ENCODE measurements around the gene MSH5. TPM values are rescaled to one million over a fixed set of nuclear protein-coding genes. Genes with fewer than 3 reads are reported as not detected.
A peak's percentile ranks its signal among the peaks of the same experiment; 100 is the strongest.

MSH5 gene
- total RNA-seq, 2 experiments from 2014 or later: 104 to 218 TPM

DNA sequence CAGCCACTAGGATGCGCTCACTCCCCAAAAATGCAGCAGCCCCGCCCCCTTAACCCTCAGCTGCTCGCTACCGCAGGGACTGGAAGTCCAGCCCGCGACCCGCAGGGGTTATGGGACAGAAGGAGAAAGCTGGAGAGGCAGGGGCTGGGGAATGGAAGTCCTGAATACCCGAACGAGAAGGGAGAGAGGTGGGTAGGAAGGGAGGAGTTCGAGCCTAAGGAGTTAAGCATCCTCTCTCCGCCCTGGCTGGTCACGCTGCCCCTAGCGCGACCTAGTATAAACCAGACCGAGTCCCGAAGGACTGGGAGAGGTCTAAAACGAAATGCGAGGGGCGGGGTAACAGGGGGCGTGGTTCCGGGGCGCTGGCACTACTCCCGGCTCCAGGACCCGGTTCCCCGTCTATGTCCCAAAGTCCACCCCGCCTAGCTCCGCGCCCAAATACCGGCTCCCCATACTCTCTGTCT, 10.3 kb upstream of the MSH5 start:
- Histone ChIP-seq H3K4me2 (ENCODE audit: low read length) (peak overlapping the region; percentile 83), H3K27ac (ENCODE audit: low read depth, low read length, poor library complexity, severe bottlenecking) (peak overlapping the region; percentile 2), H3K9me2 (ENCODE audit: insufficient read depth, low read length) (no peaks in the 10 kb centered on the region), H3K4me1 (ENCODE audit: insufficient read depth, low read length, poor library complexity, severe bottlenecking) (peaks cover 54% of the 10 kb centered on the region), H2AFZ (ENCODE audit: low read length) (no peak overlapping the region), H3K4me3 (ENCODE audit: low read depth, low read length, poor library complexity, severe bottlenecking) (peak overlapping the region; percentile 66), H3K79me2 (ENCODE audit: insufficient read depth, low read depth, low read length) (peaks cover 10% of the 10 kb centered on the region; the same call in 1 of the 2 replicates), H4K20me1 (ENCODE audit: insufficient read depth, low read length) (0 out of 2 replicates have a peak, but pooled peaks cover 8% of the 10 kb centered on the region), H3K36me3 (ENCODE audit: insufficient read depth, low read length) (peaks cover 67% of the 10 kb centered on the region), H3K9me3 (ENCODE audit: low read length) (no peaks in the 10 kb centered on the region)
- intact Hi-C loops (cut with micrococcal nuclease; ENCODE audit: unreplicated experiment): loop anchor here (1.0 kb wide), 3 partner anchors 9 to 101 kb away; no protein-coding TSS in a partner anchor
- peak; percentile 85 for DNase-seq (ENCODE audit: low spot score)
- POLR2A ChIA-PET: interaction anchor here (1.1 to 2.2 kb wide), 2 partner anchors 10 to 101 kb away, joined by 3 to 19 read pairs; partner anchors contain the start of gene MSH5
- BruUV-seq (replicated peaks): no TSS peak
- CTCF ChIA-PET (ENCODE audit: unreplicated experiment): interaction anchor here (1.8 kb wide), 1 partner anchor 9 kb away, joined by 5 read pairs; no protein-coding TSS in a partner anchor
- TF ChIP-seq, protein P1, sequence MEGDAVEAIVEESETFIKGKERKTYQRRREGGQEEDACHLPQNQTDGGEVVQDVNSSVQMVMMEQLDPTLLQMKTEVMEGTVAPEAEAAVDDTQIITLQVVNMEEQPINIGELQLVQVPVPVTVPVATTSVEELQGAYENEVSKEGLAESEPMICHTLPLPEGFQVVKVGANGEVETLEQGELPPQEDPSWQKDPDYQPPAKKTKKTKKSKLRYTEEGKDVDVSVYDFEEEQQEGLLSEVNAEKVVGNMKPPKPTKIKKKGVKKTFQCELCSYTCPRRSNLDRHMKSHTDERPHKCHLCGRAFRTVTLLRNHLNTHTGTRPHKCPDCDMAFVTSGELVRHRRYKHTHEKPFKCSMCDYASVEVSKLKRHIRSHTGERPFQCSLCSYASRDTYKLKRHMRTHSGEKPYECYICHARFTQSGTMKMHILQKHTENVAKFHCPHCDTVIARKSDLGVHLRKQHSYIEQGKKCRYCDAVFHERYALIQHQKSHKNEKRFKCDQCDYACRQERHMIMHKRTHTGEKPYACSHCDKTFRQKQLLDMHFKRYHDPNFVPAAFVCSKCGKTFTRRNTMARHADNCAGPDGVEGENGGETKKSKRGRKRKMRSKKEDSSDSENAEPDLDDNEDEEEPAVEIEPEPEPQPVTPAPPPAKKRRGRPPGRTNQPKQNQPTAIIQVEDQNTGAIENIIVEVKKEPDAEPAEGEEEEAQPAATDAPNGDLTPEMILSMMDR (conservative IDR thresholded peaks at IDR 0.05; ENCODE audit: low read length): 0 out of 2 replicates have a peak, but pooled peaks have one; percentile 25
- TF ChIP-seq EZH2phosphoT487 (IDR thresholded peaks at IDR 0.05; ENCODE audit: borderline replicate concordance, low read depth, low read length): no peak

DNA sequence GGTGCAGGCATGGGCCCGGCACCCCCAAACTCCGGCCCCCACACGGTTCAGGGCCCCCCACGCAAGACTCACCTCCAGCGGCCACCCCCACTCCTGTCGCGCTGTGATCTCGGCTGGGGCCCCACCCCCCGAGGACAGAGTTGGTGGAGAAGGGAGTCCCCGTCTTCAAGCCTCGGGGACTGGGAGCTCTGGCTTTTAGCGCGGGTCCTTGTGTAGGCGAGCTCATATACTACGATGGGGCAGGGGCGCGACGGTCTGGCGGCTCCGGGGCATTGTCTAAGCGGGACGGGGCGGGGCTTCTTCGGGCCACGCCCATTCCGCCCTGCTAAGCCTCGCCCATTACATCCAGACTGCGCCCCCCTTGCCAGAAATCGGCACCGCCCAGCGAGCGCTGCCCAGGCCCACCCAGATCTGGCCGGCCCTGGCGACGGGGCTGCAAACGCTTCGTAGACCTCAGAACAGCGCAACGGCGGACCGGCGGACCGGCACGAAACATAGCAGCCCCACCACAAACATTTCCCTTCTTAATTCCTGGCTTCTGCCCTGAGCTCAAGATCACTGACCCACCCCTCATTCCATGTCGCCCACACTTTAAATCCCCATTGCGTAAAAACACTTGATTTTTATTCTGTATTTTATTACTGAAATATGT, 9.7 kb upstream of the MSH5 start:
- Histone ChIP-seq H3K27ac (ENCODE audit: low read depth, low read length, poor library complexity, severe bottlenecking) (peak overlapping the region; percentile 2), H3K4me1 (ENCODE audit: insufficient read depth, low read length, poor library complexity, severe bottlenecking) (peaks cover 57% of the 10 kb centered on the region), H3K4me2 (ENCODE audit: low read length) (peak overlapping the region; percentile 83), H4K20me1 (ENCODE audit: insufficient read depth, low read length) (0 out of 2 replicates have a peak, but pooled peaks cover 8% of the 10 kb centered on the region), H3K9me3 (ENCODE audit: low read length) (no peaks in the 10 kb centered on the region), H2AFZ (ENCODE audit: low read length) (no peak overlapping the region), H3K4me3 (ENCODE audit: low read depth, low read length, poor library complexity, severe bottlenecking) (peak overlapping the region; percentile 66), H3K36me3 (ENCODE audit: insufficient read depth, low read length) (peaks cover 67% of the 10 kb centered on the region), H3K9me2 (ENCODE audit: insufficient read depth, low read length) (no peaks in the 10 kb centered on the region), H3K79me2 (ENCODE audit: insufficient read depth, low read depth, low read length) (peaks cover 15% of the 10 kb centered on the region; the same call in 1 of the 2 replicates)
- no TSS peak for BruUV-seq (replicated peaks)
- ChIA-PET POLR2A (interaction anchor here (0.5 to 2.2 kb wide), 4 partner anchors 10 to 168 kb away, joined by 3 to 19 read pairs (median 3); partner anchors contain the start of gene MSH5), CTCF (ENCODE audit: unreplicated experiment) (interaction anchor here (1.8 kb wide), 1 partner anchor 9 kb away, joined by 5 read pairs; no protein-coding TSS in a partner anchor)
- intact Hi-C loops (cut with micrococcal nuclease; ENCODE audit: unreplicated experiment): loop anchor here (1.0 kb wide), 3 partner anchors 8 to 100 kb away; no protein-coding TSS in a partner anchor
- DNase-seq (ENCODE audit: low spot score): peak; percentile 82
- no peak for TF ChIP-seq EZH2phosphoT487 (IDR thresholded peaks at IDR 0.05; ENCODE audit: borderline replicate concordance, low read depth, low read length)
- TF ChIP-seq, protein P1 (conservative IDR thresholded peaks at IDR 0.05; ENCODE audit: low read length): 0 out of 2 replicates have a peak, but pooled peaks have one; percentile 29

Data from OCI-LY7 (cell line).